Karpas-422 (cell line): Measurements from ENCODE around the gene ZG16B. TPM values are rescaled to one million over a fixed set of nuclear protein-coding genes. Genes with fewer than 3 reads are reported as not detected.

Experiments used
- DNase-seq: peaks from one replicate; pipeline ENCODE4 v3.0.0-alpha.2; 2015
- H2AFZ ChIP-seq: fragments of 200-600 bp; sonication (generic); 2 replicates; pipeline ENCODE4 v1.6.1; 2014; ENCODE audit warnings: antibody characterized with exemption, low read length, mixed read lengths
- H3K27ac ChIP-seq: fragments of 200-600 bp; sonication (generic); 2 replicates; pipeline ENCODE4 v1.5.1; 2014; ENCODE audit warnings: mild to moderate bottlenecking, low read length, moderate library complexity
- H3K27me3 ChIP-seq: fragments of 200-600 bp; sonication (generic); 2 replicates; pipeline ENCODE4 v1.6.1; 2014; ENCODE audit warnings: low read length, mixed read lengths
- H3K36me3 ChIP-seq: fragments of 200-600 bp; sonication (generic); 2 replicates; pipeline ENCODE4 v1.6.1; 2014; ENCODE audit warnings: low read length, mixed read lengths; ENCODE audit not compliant: insufficient read depth
- H3K4me1 ChIP-seq: fragments of 200-600 bp; sonication (generic); 2 replicates; pipeline ENCODE4 v1.6.1; 2014; ENCODE audit warnings: mild to moderate bottlenecking, low read length, mixed read lengths
- H3K4me2 ChIP-seq: fragments of 200-600 bp; sonication (generic); 2 replicates; pipeline ENCODE4 v1.6.1; 2014; ENCODE audit warnings: low read length, low read depth, mild to moderate bottlenecking; ENCODE audit not compliant: poor library complexity, severe bottlenecking
- H3K4me3 ChIP-seq: fragments of 200-600 bp; sonication (generic); 2 replicates; pipeline ENCODE4 v1.5.1; 2014; ENCODE audit warnings: mild to moderate bottlenecking, antibody characterized with exemption, low read length, mixed read lengths
- H3K79me2 ChIP-seq: fragments of 200-600 bp; sonication (generic); 2 replicates; pipeline ENCODE4 v1.6.1; 2014; ENCODE audit warnings: mild to moderate bottlenecking, low read length, mixed read lengths
- H3K9ac ChIP-seq: fragments of 200-600 bp; sonication (generic); 2 replicates; pipeline ENCODE4 v1.6.0; 2014; ENCODE audit warnings: low read length
- H3K9me2 ChIP-seq: fragments of 200-600 bp; sonication (generic), shearing (Covaris generic); replicated peaks from 2 replicates; pipeline ENCODE4 v1.6.0; 2014; ENCODE audit warnings: mild to moderate bottlenecking, low read length, moderate library complexity; ENCODE audit not compliant: insufficient read depth
- H3K9me3 ChIP-seq: fragments of 300-700, 200-600 bp; sonication (generic); 2 replicates; pipeline ENCODE4 v1.6.1; 2014; ENCODE audit warnings: low read length, mixed read lengths
- H4K20me1 ChIP-seq: fragments of 200-600 bp; sonication (generic); 2 replicates; pipeline ENCODE4 v1.6.1; 2014; ENCODE audit warnings: mild to moderate bottlenecking, antibody characterized with exemption, low read length, low read depth; ENCODE audit not compliant: insufficient read depth
- total RNA-seq: library from RNA; depleted of rRNA; stranded (reverse); fragments of >200 nt; shearing (Covaris generic); gene quantifications from 2 replicates; pipeline ENCODE4 v1.2.3, GENCODE V29; 2014; ENCODE audit warnings: low replicate concordance

ZG16B gene
- total RNA-seq, 1 experiment from 2014 or later: not detected

GRCh38 chr16:2826591-2827373 is 3.3 kb upstream of the ZG16B start:
- H3K4me2 ChIP-seq: no peak overlapping the region
- no peaks in the 10 kb centered on the region for H3K9me2 ChIP-seq
- no peak for DNase-seq
- H2AFZ ChIP-seq: no peak overlapping the region
- no peak overlapping the region for H3K27ac ChIP-seq
- H3K27me3 ChIP-seq: no peaks in the 10 kb centered on the region
- H3K9ac ChIP-seq: no peak overlapping the region
- H4K20me1 ChIP-seq: no peaks in the 10 kb centered on the region
- no peaks in the 10 kb centered on the region for H3K9me3 ChIP-seq
- no peaks in the 10 kb centered on the region for H3K79me2 ChIP-seq
- H3K4me3 ChIP-seq: no peak overlapping the region
- no peaks in the 10 kb centered on the region for H3K36me3 ChIP-seq
- H3K4me1 ChIP-seq: no peaks in the 10 kb centered on the region

GRCh38 chr16:2827374-2827791 is 2.7 kb upstream of the ZG16B start:
- H3K4me2 ChIP-seq: no peak overlapping the region
- H3K9me2 ChIP-seq: no peaks in the 10 kb centered on the region
- H3K4me1 ChIP-seq: no peaks in the 10 kb centered on the region
- H3K27me3 ChIP-seq: no peaks in the 10 kb centered on the region
- no peaks in the 10 kb centered on the region for H3K9me3 ChIP-seq
- H3K9ac ChIP-seq: no peak overlapping the region
- no peak overlapping the region for H3K27ac ChIP-seq
- H3K79me2 ChIP-seq: no peaks in the 10 kb centered on the region
- no peak overlapping the region for H3K4me3 ChIP-seq
- no peaks in the 10 kb centered on the region for H4K20me1 ChIP-seq
- DNase-seq: no peak
- H2AFZ ChIP-seq: no peak overlapping the region
- H3K36me3 ChIP-seq: no peaks in the 10 kb centered on the region

DNA sequence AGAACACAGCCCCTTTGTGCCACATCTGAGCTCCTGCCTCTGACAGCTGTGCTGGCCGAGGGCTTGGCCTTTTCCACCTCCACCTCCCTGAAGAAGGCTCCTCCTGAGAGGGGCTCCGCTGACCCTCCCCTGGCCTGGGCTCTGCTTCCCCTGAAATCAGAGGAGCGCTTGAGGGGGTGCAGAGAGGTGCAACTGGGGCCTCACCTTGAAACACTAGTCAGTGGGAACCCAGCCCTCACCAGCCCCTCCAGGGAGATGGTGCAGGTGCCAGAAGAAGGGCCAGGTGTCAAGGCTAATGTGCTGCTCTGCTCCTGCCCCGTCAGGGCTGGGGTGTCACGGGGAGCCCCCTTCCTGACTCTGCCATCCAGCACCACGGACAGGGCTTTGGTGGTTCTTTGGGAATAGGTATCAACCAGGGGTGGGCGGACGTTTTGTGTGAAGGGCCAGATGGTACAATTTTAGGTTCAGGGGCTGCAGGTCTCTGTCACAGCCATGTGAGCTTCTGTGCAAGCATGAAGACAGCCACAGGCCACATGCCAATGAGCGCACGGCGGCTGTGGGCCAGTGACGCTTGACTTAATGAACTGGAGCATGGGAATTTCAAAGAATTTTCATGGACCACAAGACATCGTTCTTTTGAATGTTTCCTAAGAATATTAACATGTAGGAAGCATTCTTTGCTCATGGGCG is 2.1 kb upstream of the ZG16B start:
- Histone ChIP-seq H3K9me2 (no peaks in the 10 kb centered on the region), H3K36me3 (no peaks in the 10 kb centered on the region), H2AFZ (no peak overlapping the region), H3K9ac (no peak overlapping the region), H3K4me1 (no peaks in the 10 kb centered on the region), H3K4me3 (no peak overlapping the region), H3K79me2 (no peaks in the 10 kb centered on the region), H3K4me2 (no peak overlapping the region), H3K27me3 (no peaks in the 10 kb centered on the region), H4K20me1 (no peaks in the 10 kb centered on the region), H3K9me3 (no peaks in the 10 kb centered on the region), H3K27ac (no peak overlapping the region)
- no peak for DNase-seq

DNA sequence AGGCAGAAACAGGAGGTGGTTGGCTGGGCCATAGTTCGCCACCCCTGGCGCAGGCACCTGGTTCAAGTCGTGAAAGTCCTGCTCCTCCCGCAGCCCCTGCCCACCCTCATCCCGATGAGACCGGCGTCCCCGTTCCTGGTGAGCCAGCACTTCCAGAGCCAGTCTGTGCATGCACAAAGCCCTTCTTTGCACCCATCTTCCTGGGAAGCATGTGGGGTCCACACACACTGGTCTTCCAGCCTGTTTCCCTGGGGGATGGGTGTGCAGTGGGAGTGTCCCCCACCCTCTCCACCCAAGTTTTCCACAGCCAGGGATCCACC is 1.6 kb upstream of the ZG16B start:
- H3K27me3 ChIP-seq: no peaks in the 10 kb centered on the region
- H3K36me3 ChIP-seq: no peaks in the 10 kb centered on the region
- no peaks in the 10 kb centered on the region for H3K9me2 ChIP-seq
- H3K27ac ChIP-seq: no peak overlapping the region
- no peaks in the 10 kb centered on the region for H3K79me2 ChIP-seq
- no peaks in the 10 kb centered on the region for H3K4me1 ChIP-seq
- no peaks in the 10 kb centered on the region for H3K9me3 ChIP-seq
- no peak overlapping the region for H2AFZ ChIP-seq
- no peak for DNase-seq
- H4K20me1 ChIP-seq: no peaks in the 10 kb centered on the region
- no peak overlapping the region for H3K4me2 ChIP-seq
- no peak overlapping the region for H3K9ac ChIP-seq
- H3K4me3 ChIP-seq: no peak overlapping the region

GRCh38 chr16:2828876-2829430 is 1.1 kb upstream of the ZG16B start:
- no peaks in the 10 kb centered on the region for H3K9me2 ChIP-seq
- H3K36me3 ChIP-seq: no peaks in the 10 kb centered on the region
- no peak overlapping the region for H2AFZ ChIP-seq
- no peaks in the 10 kb centered on the region for H3K27me3 ChIP-seq
- H3K9me3 ChIP-seq: no peaks in the 10 kb centered on the region
- H4K20me1 ChIP-seq: no peaks in the 10 kb centered on the region
- no peaks in the 10 kb centered on the region for H3K79me2 ChIP-seq
- DNase-seq: no peak
- H3K27ac ChIP-seq: no peak overlapping the region
- H3K4me2 ChIP-seq: no peak overlapping the region
- H3K4me1 ChIP-seq: no peaks in the 10 kb centered on the region
- H3K9ac ChIP-seq: no peak overlapping the region
- H3K4me3 ChIP-seq: no peak overlapping the region

GRCh38 chr16:2830355-2830695 is 222 bp downstream of the ZG16B start:
- Histone ChIP-seq H3K9me3 (no peaks in the 10 kb centered on the region), H3K27me3 (no peaks in the 10 kb centered on the region), H3K4me2 (no peak overlapping the region), H3K36me3 (no peaks in the 10 kb centered on the region), H4K20me1 (no peaks in the 10 kb centered on the region), H3K27ac (no peak overlapping the region), H3K79me2 (no peaks in the 10 kb centered on the region), H3K4me3 (no peak overlapping the region), H3K4me1 (no peaks in the 10 kb centered on the region), H3K9me2 (no peaks in the 10 kb centered on the region), H2AFZ (no peak overlapping the region), H3K9ac (no peak overlapping the region)
- DNase-seq: no peak

DNA sequence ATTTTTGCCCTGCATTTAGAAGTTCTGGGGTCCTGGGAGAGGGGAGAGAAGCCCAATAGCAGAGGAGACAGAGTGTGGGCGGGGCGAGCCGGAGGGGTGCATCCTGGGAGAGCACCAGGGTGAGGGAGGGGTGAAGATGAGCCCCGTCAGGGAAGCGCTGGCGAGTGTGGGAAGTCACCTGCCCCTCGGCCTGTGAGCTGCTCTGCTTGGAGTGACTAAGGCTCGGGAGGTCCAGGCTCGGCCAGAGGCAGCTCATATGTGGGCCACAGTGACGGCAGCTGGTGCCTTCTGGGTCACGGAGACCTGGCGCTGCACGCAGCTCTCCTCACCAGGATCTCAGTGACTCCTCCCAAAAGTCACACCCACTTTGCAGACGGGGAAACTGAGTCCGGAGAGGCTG is 1.1 kb downstream of the ZG16B start:
- Histone ChIP-seq H3K4me1 (no peaks in the 10 kb centered on the region), H3K4me2 (no peak overlapping the region), H3K27ac (no peak overlapping the region), H3K9me2 (no peaks in the 10 kb centered on the region), H2AFZ (no peak overlapping the region), H4K20me1 (no peaks in the 10 kb centered on the region), H3K9ac (no peak overlapping the region), H3K79me2 (no peaks in the 10 kb centered on the region), H3K9me3 (no peaks in the 10 kb centered on the region), H3K4me3 (no peak overlapping the region), H3K27me3 (no peaks in the 10 kb centered on the region), H3K36me3 (no peaks in the 10 kb centered on the region)
- no peak for DNase-seq

DNA sequence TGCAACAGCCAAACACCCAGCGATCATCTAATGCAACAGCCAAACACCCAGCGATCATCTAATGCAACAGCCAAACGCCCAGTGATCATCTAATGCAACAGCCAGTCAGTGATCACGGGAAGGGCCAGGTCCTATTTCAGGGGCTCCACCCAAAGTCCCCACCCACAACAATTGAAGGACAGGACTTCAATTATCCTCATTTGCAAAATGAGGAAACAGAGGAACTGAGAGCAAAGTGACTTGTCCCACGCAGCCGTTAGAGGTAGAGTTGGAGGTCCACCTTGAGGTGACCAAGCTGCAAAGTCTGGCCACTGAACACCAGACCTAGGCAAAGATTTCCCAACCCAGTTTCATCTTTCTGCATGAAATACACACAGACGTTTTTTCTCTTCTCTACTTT is 3.7 kb downstream of the ZG16B start:
- H3K4me1 ChIP-seq: no peaks in the 10 kb centered on the region
- H3K27me3 ChIP-seq: no peaks in the 10 kb centered on the region
- no peak overlapping the region for H3K27ac ChIP-seq
- H3K9me3 ChIP-seq: no peaks in the 10 kb centered on the region
- no peak overlapping the region for H3K4me3 ChIP-seq
- no peaks in the 10 kb centered on the region for H3K36me3 ChIP-seq
- no peak overlapping the region for H3K4me2 ChIP-seq
- no peak overlapping the region for H2AFZ ChIP-seq
- no peak overlapping the region for H3K9ac ChIP-seq
- H3K9me2 ChIP-seq: no peaks in the 10 kb centered on the region
- peak; percentile 50 for DNase-seq
- no peaks in the 10 kb centered on the region for H4K20me1 ChIP-seq
- H3K79me2 ChIP-seq: no peaks in the 10 kb centered on the region
